SU-DHL-6 (cell line): ENCODE measurements around the gene NUDT12.

Source experiments
- H2AFZ ChIP-seq: fragments of 200-600 bp; sonication (generic); 2 replicates; pipeline ENCODE4 v1.6.1; 2014; ENCODE audit warnings: low read depth, mild to moderate bottlenecking, moderate library complexity, mixed read lengths, antibody characterized with exemption, low read length; ENCODE audit not compliant: severe bottlenecking
- H3F3A ChIP-seq: fragments of 200-600 bp; shearing (Covaris generic); 2 replicates; pipeline ENCODE4 v1.6.0; 2016; ENCODE audit warnings: antibody characterized with exemption, mild to moderate bottlenecking; ENCODE audit not compliant: insufficient read depth
- H3K27ac ChIP-seq: fragments of 200-600 bp; sonication (generic); 2 replicates; pipeline ENCODE4 v1.5.1; 2016; ENCODE audit warnings: low read depth, mild to moderate bottlenecking, low read length, moderate library complexity, mixed read lengths
- H3K27me3 ChIP-seq: fragments of 200-600 bp; sonication (generic), shearing (Covaris generic); 2 replicates; pipeline ENCODE4 v1.6.0; 2014; ENCODE audit warnings: mild to moderate bottlenecking, low read length
- H3K36me3 ChIP-seq: fragments of 200-600 bp; sonication (generic); 2 replicates; pipeline ENCODE4 v1.6.1; 2014; ENCODE audit warnings: mild to moderate bottlenecking, low read length, mixed read lengths
- H3K4me2 ChIP-seq: fragments of 300-600, 200-600 bp; shearing (Covaris generic), sonication (generic); 2 replicates; pipeline ENCODE4 v1.6.0; 2014; ENCODE audit warnings: low read length, low read depth, mild to moderate bottlenecking; ENCODE audit not compliant: poor library complexity, severe bottlenecking
- H3K4me3 ChIP-seq: fragments of 200-600 bp; sonication (generic); 2 replicates; pipeline ENCODE4 v1.5.1; 2014; ENCODE audit warnings: antibody characterized with exemption, low read length, mild to moderate bottlenecking, mixed read lengths; ENCODE audit not compliant: insufficient read depth, poor library complexity, severe bottlenecking
- H3K79me2 ChIP-seq: fragments of 200-600 bp; sonication (generic); 2 replicates; pipeline ENCODE4 v1.6.1; 2014; ENCODE audit warnings: mild to moderate bottlenecking, low read length, moderate library complexity; ENCODE audit not compliant: insufficient read depth
- H3K9ac ChIP-seq: fragments of 200-600 bp; sonication (generic); 2 replicates; pipeline ENCODE4 v1.7.0; 2014; ENCODE audit warnings: mild to moderate bottlenecking, low read length
- H3K9me2 ChIP-seq: fragments of 200-600 bp; sonication (generic); replicated peaks from 2 replicates; pipeline ENCODE4 v1.6.1; 2014; ENCODE audit warnings: low read length; ENCODE audit not compliant: insufficient read depth
- H3K9me3 ChIP-seq: fragments of 200-600 bp; sonication (generic); 2 replicates; pipeline ENCODE4 v1.6.1; 2014; ENCODE audit warnings: low read length, mixed read lengths; ENCODE audit not compliant: insufficient read depth
- H4K20me1 ChIP-seq: fragments of 200-600 bp; sonication (generic); 2 replicates; pipeline ENCODE4 v1.6.1; 2014; ENCODE audit warnings: low read depth, mild to moderate bottlenecking, antibody characterized with exemption, low read length, moderate library complexity, mixed read lengths
- CTCF ChIP-seq: fragments of 200-600 bp; sonication (generic); IDR thresholded peaks from one replicate; pipeline ENCODE4 v1.5.1; 2017; ENCODE audit warnings: antibody characterized with exemption, mild to moderate bottlenecking, low read length, moderate library complexity; ENCODE audit not compliant: insufficient read depth, poor library complexity, severe bottlenecking
- EZH2phosphoT487 ChIP-seq: fragments of 200-600 bp; sonication (generic), shearing (Covaris generic); conservative IDR thresholded peaks from 2 replicates; pipeline ENCODE4 v1.6.1; 2018; ENCODE audit warnings: mild to moderate bottlenecking, antibody characterized with exemption, low read length, moderate library complexity, mixed read lengths

Gene NUDT12

GRCh38 chr5:103562453-103563157 lies at the start of gene NUDT12:
Gene NUDT12, minus strand, starts transcription at chr5:103562789. Its CDS starts 2,541 bp downstream, at chr5:103560248.
- H3F3A ChIP-seq = no peaks in the 10 kb centered on the region
- H3K27me3 ChIP-seq = no peaks in the 10 kb centered on the region
- no peak within 1 kb of the TSS for H3K4me2 ChIP-seq
- TF ChIP-seq CTCF (no peak), EZH2phosphoT487 (no peak)
- no peaks in the 10 kb centered on the region for H3K36me3 ChIP-seq
- H3K9ac ChIP-seq = no peak within 1 kb of the TSS
- no peak within 1 kb of the TSS for H3K27ac ChIP-seq
- H3K9me2 ChIP-seq = no peaks in the 10 kb centered on the region
- H3K79me2 ChIP-seq = no peaks in the 10 kb centered on the region
- no peak within 1 kb of the TSS for H3K4me3 ChIP-seq
- no peaks in the 10 kb centered on the region for H3K9me3 ChIP-seq
- H4K20me1 ChIP-seq = no peaks in the 10 kb centered on the region
- H2AFZ ChIP-seq = no peak within 1 kb of the TSS

DNA sequence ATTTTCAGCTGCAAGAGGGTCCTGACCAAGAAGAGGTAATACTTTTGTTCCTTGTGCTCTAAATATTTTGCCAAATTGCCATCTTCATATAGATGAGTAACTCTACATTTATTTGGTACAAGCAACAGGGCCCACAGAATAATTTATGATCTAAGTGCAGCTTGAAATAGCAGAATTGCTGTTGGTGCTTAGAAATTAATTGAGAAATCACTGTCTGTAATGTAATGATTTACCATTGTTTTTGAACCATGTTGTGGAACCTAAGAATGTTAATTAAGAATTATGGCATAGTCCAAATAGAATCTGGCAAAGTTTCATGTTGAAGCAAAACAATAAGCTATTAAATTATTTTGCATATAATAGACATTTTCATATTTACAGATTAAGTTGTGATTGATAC lies 44.8 kb upstream of the NUDT12 start:
- TF ChIP-seq CTCF (no peak), EZH2phosphoT487 (no peak)
- H2AFZ ChIP-seq = no peak overlapping the region
- H3F3A ChIP-seq = no peaks in the 10 kb centered on the region
- no peaks in the 10 kb centered on the region for H3K27me3 ChIP-seq
- H3K27ac ChIP-seq = no peak overlapping the region
- no peaks in the 10 kb centered on the region for H3K36me3 ChIP-seq
- H3K9me3 ChIP-seq = no peaks in the 10 kb centered on the region
- H3K4me2 ChIP-seq = no peak overlapping the region
- H3K9me2 ChIP-seq = no peaks in the 10 kb centered on the region
- H3K79me2 ChIP-seq = no peaks in the 10 kb centered on the region
- H3K4me3 ChIP-seq = no peak overlapping the region
- H4K20me1 ChIP-seq = no peaks in the 10 kb centered on the region
- no peak overlapping the region for H3K9ac ChIP-seq

- H3K9ac ChIP-seq = no peak overlapping the region
- TF ChIP-seq CTCF = no peak
- no peak for TF ChIP-seq EZH2phosphoT487
These were observed 42.7 kb upstream of the NUDT12 start for GRCh38 chr5:103605277-103605676.

More at GRCh38 chr5:103605277-103605676, 42.7 kb upstream of the NUDT12 start:
- no peak overlapping the region for H3K27ac ChIP-seq
- no peaks in the 10 kb centered on the region for H3K9me2 ChIP-seq
- H4K20me1 ChIP-seq = no peaks in the 10 kb centered on the region
- no peaks in the 10 kb centered on the region for H3K36me3 ChIP-seq
- H3K4me2 ChIP-seq = no peak overlapping the region
- H3K79me2 ChIP-seq = no peaks in the 10 kb centered on the region
- no peak overlapping the region for H2AFZ ChIP-seq
- H3F3A ChIP-seq = no peaks in the 10 kb centered on the region
- H3K9me3 ChIP-seq = no peaks in the 10 kb centered on the region
- H3K27me3 ChIP-seq = no peaks in the 10 kb centered on the region
- no peak overlapping the region for H3K4me3 ChIP-seq
